ENCODE measurements around the gene SLC20A1.
"Not testable (repeated sequence)": the region's sequence is repeated elsewhere in the genome, so short reads cannot be mapped to it uniquely, and the experiment has no call there.

The SLC20A1 gene

GRCh38 chr2:112645310-112646101 is at the start of gene SLC20A1:
SLC20A1 (plus strand) TSS chr2:112645939; CDS start chr2:112646829, 890 bp downstream.
- DNase-seq (ENCODE audit: low read depth in 3 of 3) = peak; percentile 97 to 98 (median 98)

- DNase-seq (ENCODE audit: low read depth in 3 of 3) = no peak
Measured at GRCh38 chr2:112597537-112598322, 48.0 kb upstream of the SLC20A1 start.

- no peak for DNase-seq (ENCODE audit: low read depth in 3 of 3)
Measured at GRCh38 chr2:112600634-112601033, 45.1 kb upstream of the SLC20A1 start.

- DNase-seq (ENCODE audit: low read depth in 3 of 3) = no peak
Measured at GRCh38 chr2:112601754-112602153, 44.0 kb upstream of the SLC20A1 start.

GRCh38 chr2:112602917-112603316 is 42.8 kb upstream of the SLC20A1 start:
- DNase-seq (ENCODE audit: low read depth in 3 of 3) = no peak

- DNase-seq (ENCODE audit: low read depth in 3 of 3) = no peak
Measured at GRCh38 chr2:112603731-112604130, 42.0 kb upstream of the SLC20A1 start.

GRCh38 chr2:112604952-112605351 is 40.8 kb upstream of the SLC20A1 start:
- no peak for DNase-seq (ENCODE audit: low read depth in 3 of 3)

- no peak for DNase-seq (ENCODE audit: low read depth in 3 of 3)
Measured at GRCh38 chr2:112605926-112606325, 39.8 kb upstream of the SLC20A1 start.

- DNase-seq (ENCODE audit: low read depth in 3 of 3) = no peak
Measured at GRCh38 chr2:112606547-112606946, 39.2 kb upstream of the SLC20A1 start.

- no peak for DNase-seq (ENCODE audit: low read depth in 3 of 3)
Measured at GRCh38 chr2:112607680-112608438, 37.9 kb upstream of the SLC20A1 start.

- DNase-seq (ENCODE audit: low read depth in 3 of 3) = not testable (repeated sequence)
Measured at GRCh38 chr2:112609320-112609719, 36.4 kb upstream of the SLC20A1 start.

- DNase-seq (ENCODE audit: low read depth in 3 of 3) = not testable (repeated sequence)
Measured at GRCh38 chr2:112612283-112612682, 33.5 kb upstream of the SLC20A1 start.

- DNase-seq (ENCODE audit: low read depth in 3 of 3) = no peak
Measured at GRCh38 chr2:112614201-112614840, 31.4 kb upstream of the SLC20A1 start.

GRCh38 chr2:112615051-112615450 is 30.7 kb upstream of the SLC20A1 start:
- no peak for DNase-seq (ENCODE audit: low read depth in 3 of 3)

- not testable (repeated sequence) for DNase-seq (ENCODE audit: low read depth in 3 of 3)
Measured at GRCh38 chr2:112615798-112616197, 29.9 kb upstream of the SLC20A1 start.

- DNase-seq (ENCODE audit: low read depth in 3 of 3) = no peak
Measured at GRCh38 chr2:112618383-112618782, 27.4 kb upstream of the SLC20A1 start.

- no peak for DNase-seq (ENCODE audit: low read depth in 3 of 3)
Measured at GRCh38 chr2:112621790-112622527, 23.8 kb upstream of the SLC20A1 start.

GRCh38 chr2:112622528-112622849 is 23.2 kb upstream of the SLC20A1 start:
- no peak for DNase-seq (ENCODE audit: low read depth in 3 of 3)

- DNase-seq (ENCODE audit: low read depth in 3 of 3) = peak; percentile 41 to 64 (median 59)
Measured at GRCh38 chr2:112623913-112624777, 21.6 kb upstream of the SLC20A1 start.

- no peak for DNase-seq (ENCODE audit: low read depth in 3 of 3)
Measured at GRCh38 chr2:112625474-112626114, 20.1 kb upstream of the SLC20A1 start.

Measured in stimulated activated CD4-positive, alpha-beta T cell treated with anti-CD3 and anti-CD28 coated beads, TNF-alpha, amount 100 ng/mL, for 4 hours (primary cell).